H9 (cell line): ENCODE measurements around the gene DNAH11. TPM values are rescaled to one million over a fixed set of nuclear protein-coding genes. Genes with fewer than 3 reads are reported as not detected.

ENCODE experiments used
- DNase-seq: peaks from one replicate; pipeline ENCODE4 v3.0.0-alpha.2; 2017
- H2AFZ ChIP-seq: one replicate; pipeline ENCODE4 v1.6.1; 2013; ENCODE audit warnings: mild to moderate bottlenecking, low read length, control low read depth, moderate library complexity
- H2AK5ac ChIP-seq: 2 replicates; pipeline ENCODE4 v1.6.1; 2013; ENCODE audit warnings: low read length, control low read depth, mixed read lengths; ENCODE audit not compliant: insufficient read length
- H2BK120ac ChIP-seq: one replicate; pipeline ENCODE4 v1.6.1; 2013; ENCODE audit warnings: low read depth, mild to moderate bottlenecking, low read length, control low read depth, inconsistent platforms; ENCODE audit not compliant: poor library complexity, severe bottlenecking
- H2BK12ac ChIP-seq: 2 replicates; pipeline ENCODE4 v1.6.1; 2013; ENCODE audit warnings: low read length, control low read depth, mixed read lengths, low read depth; ENCODE audit not compliant: insufficient read length
- H2BK15ac ChIP-seq: 2 replicates; pipeline ENCODE4 v1.6.1; 2013; ENCODE audit warnings: low read depth, low read length, control low read depth
- H2BK20ac ChIP-seq: one replicate; pipeline ENCODE4 v1.6.1; 2013; ENCODE audit warnings: low read depth, mild to moderate bottlenecking, low read length, control low read depth, inconsistent platforms; ENCODE audit not compliant: poor library complexity, severe bottlenecking
- H2BK5ac ChIP-seq: 2 replicates; pipeline ENCODE4 v1.6.1; 2013; ENCODE audit warnings: low read length, control low read depth, mixed read lengths; ENCODE audit not compliant: insufficient read length
- H3K14ac ChIP-seq: 2 replicates; pipeline ENCODE4 v1.6.1; 2013; ENCODE audit warnings: low read length, control low read depth; ENCODE audit not compliant: insufficient read depth
- H3K18ac ChIP-seq: 2 replicates; pipeline ENCODE4 v1.6.1; 2013; ENCODE audit warnings: low read depth, mild to moderate bottlenecking, mixed read lengths, low read length, control low read depth; ENCODE audit not compliant: insufficient read length
- H3K23ac ChIP-seq: 2 replicates; pipeline ENCODE4 v1.6.1; 2013; ENCODE audit warnings: low read length, control low read depth, mixed read lengths, low read depth; ENCODE audit not compliant: insufficient read length
- H3K23me2 ChIP-seq: 2 replicates; pipeline ENCODE4 v1.6.1; 2013; ENCODE audit warnings: low read depth, mild to moderate bottlenecking, mixed read lengths, low read length, control low read depth; ENCODE audit not compliant: insufficient read length, poor library complexity, severe bottlenecking
- H3K27ac ChIP-seq: 2 replicates; pipeline ENCODE4 v1.5.1; 2013; ENCODE audit warnings: low read length, control low read depth, mixed read lengths, low read depth; ENCODE audit not compliant: insufficient read length
- H3K27me3 ChIP-seq: 2 replicates; pipeline ENCODE4 v1.6.1; 2013; ENCODE audit warnings: low read length, control low read depth, inconsistent platforms; ENCODE audit not compliant: insufficient read depth
- H3K4ac ChIP-seq: 2 replicates; pipeline ENCODE4 v1.6.1; 2013; ENCODE audit warnings: low read depth, mild to moderate bottlenecking, control low read depth, inconsistent platforms, low read length, moderate library complexity
- H3K4me1 ChIP-seq: 2 replicates; pipeline ENCODE4 v1.6.1; 2013; ENCODE audit warnings: low read length, control low read depth, inconsistent platforms; ENCODE audit not compliant: insufficient read depth
- H3K4me2 ChIP-seq: 2 replicates; pipeline ENCODE4 v1.6.1; 2013; ENCODE audit warnings: low read length, control low read depth, mixed read lengths; ENCODE audit not compliant: insufficient read length, insufficient read depth
- H3K56ac ChIP-seq: 2 replicates; pipeline ENCODE4 v1.6.1; 2013; ENCODE audit warnings: low read depth, mild to moderate bottlenecking, mixed read lengths, low read length, control low read depth; ENCODE audit not compliant: insufficient read length
- H3K79me1 ChIP-seq: 2 replicates; pipeline ENCODE4 v1.6.1; 2013; ENCODE audit warnings: low read depth, mild to moderate bottlenecking, moderate library complexity, low read length, control low read depth, inconsistent platforms; ENCODE audit not compliant: insufficient read depth, poor library complexity, severe bottlenecking
- H3K79me2 ChIP-seq: 2 replicates; pipeline ENCODE4 v1.6.1; 2013; ENCODE audit warnings: low read length, control low read depth, inconsistent platforms; ENCODE audit not compliant: insufficient read depth
- H3K9ac ChIP-seq: 2 replicates; pipeline ENCODE4 v1.6.1; 2013; ENCODE audit warnings: low read length, control low read depth, mixed read lengths; ENCODE audit not compliant: insufficient read length; ENCODE audit errors: extremely low read depth
- H3K9me3 ChIP-seq: one replicate; pipeline ENCODE4 v1.6.1; 2013; ENCODE audit warnings: low read depth, low read length, inconsistent platforms; ENCODE audit not compliant: control insufficient read depth
- H3T11ph ChIP-seq: one replicate; pipeline ENCODE4 v1.6.1; 2013; ENCODE audit warnings: mild to moderate bottlenecking, low read length, control low read depth, inconsistent platforms
- H4K20me1 ChIP-seq: one replicate; pipeline ENCODE4 v1.6.1; 2013; ENCODE audit not compliant: control insufficient read depth, insufficient read length, insufficient read depth
- H4K5ac ChIP-seq: 2 replicates; pipeline ENCODE4 v1.6.1; 2013; ENCODE audit warnings: low read depth, mild to moderate bottlenecking, mixed read lengths, low read length, control low read depth; ENCODE audit not compliant: insufficient read length
- H4K8ac ChIP-seq: replicated peaks from 2 replicates; pipeline ENCODE4 v1.6.1; 2013; ENCODE audit warnings: low read length, control low read depth, mixed read lengths, low read depth; ENCODE audit not compliant: insufficient read length
- H4K91ac ChIP-seq: 2 replicates; pipeline ENCODE4 v1.6.1; 2013; ENCODE audit warnings: low read depth, mild to moderate bottlenecking, moderate library complexity, mixed read lengths, low read length, control low read depth; ENCODE audit not compliant: insufficient read length
- H3K27ac Mint-ChIP-seq, 3 experiments: 2 replicates in 2 of 3; 3 replicates in 1 of 3; pipeline ENCODE4 v1.8.0; 2020 to 2021; ENCODE audit warnings: mixed read lengths in 3 of 3, mild to moderate bottlenecking in 1 of 3, moderate library complexity in 1 of 3
- H3K27me3 Mint-ChIP-seq: 2 replicates; pipeline ENCODE4 v1.8.0; 2021; ENCODE audit warnings: low read depth, mild to moderate bottlenecking, moderate library complexity, mixed read lengths
- H3K36me3 Mint-ChIP-seq, 3 experiments: 2 replicates in 2 of 3; 3 replicates in 1 of 3; pipeline ENCODE4 v1.8.0; 2020 to 2021; ENCODE audit warnings: low read depth in 3 of 3, mixed read lengths in 3 of 3; ENCODE audit not compliant: insufficient read depth in 1 of 3
- H3K4me1 Mint-ChIP-seq, 2 experiments: 2 replicates each; pipeline ENCODE4 v1.8.0; 2020; ENCODE audit warnings: mixed read lengths in 2 of 2
- H3K4me3 Mint-ChIP-seq, 2 experiments: 2 replicates in 1 of 2; 3 replicates in 1 of 2; pipeline ENCODE4 v1.8.0; 2020 to 2021; ENCODE audit warnings: mild to moderate bottlenecking in 2 of 2, mixed read lengths in 2 of 2, moderate library complexity in 1 of 2
- H3K9me3 Mint-ChIP-seq, 2 experiments: 2 replicates in 1 of 2; 3 replicates in 1 of 2; pipeline ENCODE4 v1.8.0; 2020; ENCODE audit warnings: mild to moderate bottlenecking in 2 of 2, mixed read lengths in 2 of 2, moderate library complexity in 1 of 2
- CTCF ChIP-seq: fragments of 200-600 bp; sonication (generic); conservative IDR thresholded peaks from 3 replicates; pipeline ENCODE4 v1.8.0; 2021; ENCODE audit warnings: antibody characterized with exemption, mild to moderate bottlenecking
- WGBS: extraction: QIAGEN DNeasy Blood & Tissue Kit; methylation state at CpG from one replicate; pipeline ENCODE4 v1.1.7; 2013; ENCODE audit warnings: missing lambda C conversion rate, low lambda C conversion rate, mixed read lengths; ENCODE audit not compliant: insufficient read length; ENCODE audit errors: extremely low coverage; 5-methylcytosine and 5-hydroxymethylcytosine counted together
- total RNA-seq: library from RNA; stranded (reverse); gene quantifications from 2 replicates; pipeline ENCODE4 v1.2.1, GENCODE V29; 2021

The DNAH11 gene
- total RNA-seq, 1 experiment from 2014 or later, result 2.5 TPM

GRCh38 chr7:21767300-21767900 lies 224.6 kb downstream of the DNAH11 start:
- H3K79me2 ChIP-seq, result no peaks in the 10 kb centered on the region
- Mint-ChIP-seq H3K27ac (no peak overlapping the region), H3K27me3 (0 out of 2 replicates have a peak, but pooled peaks cover 2% of the 10 kb centered on the region), H3K4me1 (peaks cover 34 to 47% of the 10 kb centered on the region in 2 experiments), H3K9me3 (no peaks in the 10 kb centered on the region), H3K4me3 (no peak overlapping the region), H3K36me3 (no peaks in the 10 kb centered on the region)
- H2BK12ac ChIP-seq, result no peak overlapping the region
- no peak overlapping the region for H3K23ac ChIP-seq
- no peak overlapping the region for H3K4ac ChIP-seq
- H4K20me1 ChIP-seq, result no peaks in the 10 kb centered on the region
- no peak overlapping the region for H3K27ac ChIP-seq
- no peak overlapping the region for H3K9ac ChIP-seq
- TF ChIP-seq CTCF, result peak; percentile 92
- H3K4me1 ChIP-seq, result peaks cover 10% of the 10 kb centered on the region; the same call in 1 of the 2 replicates
- H3T11ph ChIP-seq, result no peak overlapping the region
- H4K91ac ChIP-seq, result no peak overlapping the region
- no peaks in the 10 kb centered on the region for H3K27me3 ChIP-seq
- no peak overlapping the region for H3K4me2 ChIP-seq
- no peak overlapping the region for H4K8ac ChIP-seq
- H2BK120ac ChIP-seq, result no peak overlapping the region
- H3K56ac ChIP-seq, result no peak overlapping the region
- no peak overlapping the region for H4K5ac ChIP-seq
- H3K14ac ChIP-seq, result no peak overlapping the region
- H2AFZ ChIP-seq, result no peak overlapping the region
- no peak overlapping the region for H2AK5ac ChIP-seq
- no peak overlapping the region for H2BK20ac ChIP-seq
- H3K18ac ChIP-seq, result no peak overlapping the region
- H3K79me1 ChIP-seq, result no peaks in the 10 kb centered on the region
- no peaks in the 10 kb centered on the region for H3K9me3 ChIP-seq
- no peak overlapping the region for H2BK15ac ChIP-seq
- WGBS, result no CpG with 5 or more reads among the region's 6 CpGs
- no peak overlapping the region for H2BK5ac ChIP-seq
- H3K23me2 ChIP-seq, result no peaks in the 10 kb centered on the region
- DNase-seq, result peak; percentile 84
